IPS-NIHi7 (cell line): ENCODE measurements around the gene EID3.

Source experiments
- DNase-seq: peaks from one replicate; pipeline ENCODE4 v3.0.0; 2012; ENCODE audit warnings: mixed read lengths; ENCODE audit errors: extremely low spot score

EID3 gene

DNA sequence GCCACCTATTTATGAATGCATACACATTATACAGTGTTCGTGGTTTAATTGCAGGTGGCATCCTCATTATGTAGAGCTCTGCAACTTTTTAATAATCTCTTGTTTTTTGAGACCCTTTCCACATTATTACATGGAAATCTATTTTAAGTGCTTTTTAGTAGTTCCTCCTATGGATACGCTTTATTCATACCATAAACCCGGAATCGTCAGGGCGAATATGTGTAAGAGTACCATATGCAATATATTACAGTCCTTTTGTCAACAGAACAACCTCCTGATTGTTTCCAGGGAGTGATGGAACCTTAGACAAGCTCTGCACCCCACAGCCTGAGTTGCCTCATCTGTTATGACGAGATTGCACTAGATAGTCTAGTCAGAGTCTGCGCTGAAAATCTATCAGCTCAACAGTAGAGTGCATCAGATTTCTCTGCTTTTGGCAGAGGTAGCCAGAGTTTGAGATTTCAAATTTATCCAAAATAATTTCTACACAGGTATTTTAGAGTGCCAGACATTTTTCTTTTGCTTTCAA lies 33.6 kb downstream of the EID3 start:
- DNase-seq = no peak

DNA sequence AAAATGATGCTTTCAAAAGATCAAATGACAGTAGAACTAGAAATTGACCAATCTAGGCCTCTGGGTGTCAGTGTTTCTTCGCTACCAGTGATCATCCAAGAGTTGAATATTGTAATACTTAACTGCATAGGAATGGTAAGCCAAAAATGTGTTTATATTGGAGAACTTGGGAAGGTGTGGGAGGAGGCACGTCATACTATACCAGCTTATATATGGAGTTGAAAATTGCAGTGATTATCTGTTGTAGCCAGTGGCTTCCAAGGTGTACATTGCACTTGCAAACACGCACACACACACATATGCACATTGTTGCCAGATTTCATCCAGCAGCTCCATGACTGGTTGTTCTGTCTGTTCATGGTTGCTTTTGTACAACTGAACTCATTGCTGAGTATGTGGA lies 36.1 kb downstream of the EID3 start:
- DNase-seq = no peak

DNA sequence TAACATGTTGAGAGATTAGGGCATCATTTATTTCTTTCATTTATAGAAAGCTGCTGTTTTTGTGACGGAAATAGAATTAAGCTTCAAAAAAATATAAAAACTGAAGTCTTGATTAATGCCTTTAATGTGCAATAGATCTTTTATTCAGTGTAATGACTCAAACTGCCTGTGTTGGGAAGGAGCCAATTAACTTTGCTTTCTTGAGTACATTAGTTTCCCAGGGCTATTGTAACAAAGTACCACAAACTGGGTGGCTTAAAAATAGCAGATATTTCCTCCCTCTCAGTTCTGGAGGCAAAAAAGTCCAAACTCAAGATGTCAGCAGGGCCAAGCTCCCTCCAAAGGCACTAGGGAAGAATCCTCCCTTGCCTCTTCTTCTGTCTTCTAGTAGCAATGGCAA lies 36.6 kb downstream of the EID3 start:
- no peak for DNase-seq

DNA sequence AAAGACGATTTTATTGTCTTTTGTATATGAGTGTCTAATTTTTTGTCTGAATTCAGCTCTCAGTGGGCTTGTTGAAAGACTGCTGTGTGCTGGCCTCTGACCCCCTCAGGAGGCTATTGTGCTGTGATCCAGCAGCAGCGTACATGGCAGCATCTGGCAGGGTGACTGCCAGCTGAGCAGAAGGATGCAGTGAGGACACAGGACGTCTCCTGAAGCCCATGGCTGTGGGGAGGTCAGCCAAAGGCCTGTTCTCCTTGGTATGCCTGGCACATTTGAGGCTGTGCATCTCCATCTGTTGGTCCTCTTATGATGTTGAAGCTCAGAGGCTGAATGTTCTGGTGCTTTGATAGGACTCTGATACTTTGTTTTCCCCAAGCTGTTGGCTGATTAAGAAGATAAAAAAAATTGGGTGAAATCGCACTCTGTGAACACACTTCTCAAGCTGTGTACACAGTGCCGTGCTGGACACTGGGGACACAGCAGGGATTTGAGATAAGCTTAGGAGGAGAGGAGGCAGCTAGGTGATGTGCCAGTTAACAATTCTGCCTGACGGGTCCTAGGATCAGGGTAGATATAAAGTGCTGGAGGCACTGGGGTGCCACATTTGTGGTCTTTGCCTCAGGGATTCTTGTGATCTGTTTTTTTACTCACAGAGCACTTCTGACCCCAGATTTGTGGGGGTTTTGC lies 37.5 kb downstream of the EID3 start:
- DNase-seq = no peak

DNA sequence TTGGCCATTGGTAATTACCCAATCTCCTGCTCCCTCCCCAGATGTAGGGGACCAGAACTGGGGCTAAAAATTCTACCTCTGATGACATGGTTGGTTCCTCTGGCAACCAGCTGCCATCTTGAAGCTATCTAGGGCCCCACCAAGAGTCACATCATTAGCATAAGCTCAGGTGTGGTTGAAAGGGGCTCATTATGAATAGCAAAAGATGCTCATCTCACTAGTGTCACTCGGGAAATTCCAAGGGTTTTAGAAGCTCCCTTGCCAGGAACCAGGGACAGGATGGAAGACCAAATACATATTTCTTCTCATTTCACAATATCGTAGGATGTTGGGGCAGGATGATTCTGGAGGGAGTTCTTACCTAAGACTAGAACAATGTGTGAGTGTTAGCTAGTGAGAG lies 38.6 kb downstream of the EID3 start:
- no peak for DNase-seq

DNA sequence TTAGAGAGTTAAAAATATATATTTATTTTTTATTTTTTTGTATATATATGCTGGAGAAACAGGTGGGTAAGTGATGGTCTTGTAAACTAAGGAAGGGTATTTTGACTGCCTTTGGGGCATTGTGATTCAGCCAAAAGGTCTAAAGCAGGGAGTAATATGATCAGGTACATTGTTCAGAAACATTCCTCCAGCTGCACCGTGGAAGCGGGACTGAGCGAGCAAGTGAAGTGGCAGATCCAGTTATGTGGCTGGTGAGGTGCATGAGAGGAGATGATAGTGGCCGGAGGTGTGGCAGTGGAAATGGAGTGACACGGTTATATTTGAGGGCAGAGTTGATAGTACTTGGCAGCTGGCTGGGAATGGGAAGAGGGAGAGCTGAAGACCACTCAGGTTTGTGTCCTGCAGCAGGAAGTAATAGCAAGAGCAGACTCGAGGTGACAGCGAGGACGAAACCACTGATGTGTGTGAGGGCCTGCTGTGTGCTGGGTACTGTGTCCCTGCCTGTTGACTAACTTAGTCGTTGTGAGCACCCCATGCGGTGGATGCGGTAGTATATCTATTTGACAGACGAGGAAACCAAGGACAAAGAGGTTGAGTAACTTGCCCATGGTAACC lies 39.2 kb downstream of the EID3 start:
- no peak for DNase-seq

DNA sequence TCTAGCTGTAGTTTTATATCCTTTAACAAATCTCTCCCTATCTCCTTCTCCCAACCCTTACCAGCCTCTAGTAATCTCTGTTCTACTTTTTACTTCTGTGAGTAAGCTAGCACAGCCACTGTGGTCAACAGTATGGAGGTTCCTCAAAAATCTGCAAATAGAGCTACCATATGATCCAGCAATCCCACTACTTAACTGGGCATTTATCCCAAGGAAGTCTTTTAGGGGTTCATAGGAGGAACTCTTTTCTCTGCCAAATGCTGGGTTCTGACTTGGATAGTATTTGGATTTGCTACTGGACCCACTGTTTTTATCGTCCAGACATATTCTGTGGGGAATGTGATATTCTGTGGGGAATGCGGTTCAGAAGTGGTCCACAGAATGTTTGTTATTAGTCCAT lies 41.1 kb downstream of the EID3 start:
- DNase-seq = no peak

DNA sequence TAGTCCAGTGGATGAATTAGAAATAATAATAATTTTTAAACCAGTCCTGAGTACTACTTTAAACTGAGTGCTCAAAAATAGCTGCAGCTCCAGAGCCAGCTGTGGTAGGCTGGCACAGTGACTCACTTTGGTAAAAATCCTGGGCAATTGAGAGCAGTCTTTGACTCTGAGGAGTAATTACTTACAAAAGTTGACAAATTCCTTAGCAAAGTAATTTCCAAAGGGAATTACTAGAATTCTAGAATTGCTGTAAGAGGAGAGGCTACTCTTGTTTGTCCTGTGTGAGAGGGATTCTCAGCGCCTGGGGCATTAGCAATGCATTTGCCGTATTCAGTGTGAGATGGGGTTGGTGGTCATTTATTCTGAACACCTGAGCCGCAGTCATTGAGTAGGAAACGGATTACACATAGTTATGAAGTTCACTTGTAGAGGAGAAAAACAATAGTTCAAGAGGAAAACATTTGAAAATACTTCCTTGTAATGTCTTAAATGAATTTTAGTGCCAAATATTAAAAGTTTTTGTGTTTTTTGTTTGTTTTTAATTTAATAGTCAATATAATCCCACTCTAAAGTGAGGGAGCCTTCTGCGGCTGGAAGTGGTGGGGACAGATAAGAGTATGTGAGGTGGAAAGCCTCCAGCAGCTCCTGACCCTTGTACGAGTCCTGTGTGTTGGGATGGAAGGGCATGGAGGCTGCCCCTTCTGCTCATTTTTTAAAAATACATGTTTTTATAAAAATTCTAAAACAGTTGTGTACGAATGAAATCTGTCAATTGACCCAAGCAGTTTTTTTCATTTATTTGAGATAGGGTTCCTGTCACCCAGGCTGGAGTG lies 41.9 kb downstream of the EID3 start:
- no peak for DNase-seq

DNA sequence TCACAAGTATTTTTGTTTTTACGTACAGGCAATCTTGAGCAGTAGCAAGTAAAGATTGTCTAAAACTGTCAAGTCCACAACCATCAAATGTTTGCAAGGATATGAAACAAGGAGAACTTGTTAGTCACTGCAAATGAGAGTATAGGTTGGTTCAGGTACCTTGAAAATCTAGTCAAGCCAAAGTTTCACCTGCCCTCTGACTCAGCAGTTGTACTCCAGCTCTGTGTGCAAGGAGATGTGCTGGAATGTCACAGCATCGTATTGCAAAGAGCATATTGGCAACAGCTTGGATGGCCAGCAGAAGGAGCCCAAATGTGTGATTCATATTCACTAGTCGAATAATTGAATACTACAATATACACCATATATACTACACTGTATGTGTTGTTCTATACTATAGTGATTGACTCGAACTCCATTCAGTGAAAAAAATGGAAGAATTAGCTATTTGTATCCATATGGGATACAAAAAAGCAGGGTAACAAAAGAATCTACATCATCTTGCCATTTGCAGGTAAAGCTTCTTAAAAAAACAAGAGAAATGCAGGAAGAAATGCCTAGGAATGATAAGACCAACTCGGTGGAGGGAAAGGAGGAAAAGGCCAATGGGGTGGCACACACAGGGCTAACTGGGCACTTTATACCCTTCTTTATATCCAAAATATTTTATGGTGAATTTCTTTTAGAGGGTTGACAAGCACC lies 44.0 kb downstream of the EID3 start:
- no peak for DNase-seq

DNA sequence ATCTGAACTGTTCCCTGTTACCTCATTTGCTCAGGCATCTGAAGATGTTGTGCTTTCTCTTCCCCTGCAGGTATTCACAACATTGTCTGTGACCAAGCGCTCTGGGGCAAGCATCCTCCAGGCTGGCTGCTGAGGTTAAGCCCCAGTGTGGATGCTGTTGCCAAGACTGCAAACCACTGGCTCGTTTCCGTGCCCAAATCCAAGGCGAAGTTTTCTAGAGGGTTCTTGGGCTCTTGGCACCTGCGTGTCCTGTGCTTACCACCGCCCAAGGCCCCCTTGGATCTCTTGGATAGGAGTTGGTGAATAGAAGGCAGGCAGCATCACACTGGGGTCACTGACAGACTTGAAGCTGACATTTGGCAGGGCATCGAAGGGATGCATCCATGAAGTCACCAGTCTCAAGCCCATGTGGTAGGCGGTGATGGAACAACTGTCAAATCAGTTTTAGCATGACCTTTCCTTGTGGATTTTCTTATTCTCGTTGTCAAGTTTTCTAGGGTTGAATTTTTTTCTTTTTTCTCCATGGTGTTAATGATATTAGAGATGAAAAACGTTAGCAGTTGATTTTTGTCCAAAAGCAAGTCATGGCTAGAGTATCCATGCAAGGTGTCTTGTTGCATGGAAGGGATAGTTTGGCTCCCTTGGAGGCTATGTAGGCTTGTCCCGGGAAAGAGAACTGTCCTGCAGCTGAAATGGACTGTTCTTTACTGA lies 44.9 kb downstream of the EID3 start:
- DNase-seq = no peak

DNA sequence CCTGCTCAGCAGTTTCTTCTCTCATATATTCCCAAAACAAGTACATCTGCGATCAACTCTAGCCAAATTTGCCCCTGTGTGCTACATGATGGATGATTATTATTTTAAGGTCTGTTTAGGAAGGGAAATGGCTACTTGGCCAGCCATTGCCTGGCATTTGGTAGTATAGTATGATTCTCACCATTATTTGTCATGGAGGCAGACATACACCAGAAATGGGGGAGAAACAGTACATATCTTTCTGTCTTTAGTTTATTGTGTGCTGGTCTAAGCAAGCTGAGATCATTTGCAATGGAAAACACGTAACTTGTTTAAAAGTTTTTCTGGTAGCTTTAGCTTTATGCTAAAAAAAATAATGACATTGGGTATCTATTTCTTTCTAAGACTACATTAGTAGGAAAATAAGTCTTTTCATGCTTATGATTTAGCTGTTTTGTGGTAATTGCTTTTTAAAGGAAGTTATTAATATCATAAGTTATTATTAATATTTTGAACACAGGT lies 45.5 kb downstream of the EID3 start:
- no peak for DNase-seq

DNA sequence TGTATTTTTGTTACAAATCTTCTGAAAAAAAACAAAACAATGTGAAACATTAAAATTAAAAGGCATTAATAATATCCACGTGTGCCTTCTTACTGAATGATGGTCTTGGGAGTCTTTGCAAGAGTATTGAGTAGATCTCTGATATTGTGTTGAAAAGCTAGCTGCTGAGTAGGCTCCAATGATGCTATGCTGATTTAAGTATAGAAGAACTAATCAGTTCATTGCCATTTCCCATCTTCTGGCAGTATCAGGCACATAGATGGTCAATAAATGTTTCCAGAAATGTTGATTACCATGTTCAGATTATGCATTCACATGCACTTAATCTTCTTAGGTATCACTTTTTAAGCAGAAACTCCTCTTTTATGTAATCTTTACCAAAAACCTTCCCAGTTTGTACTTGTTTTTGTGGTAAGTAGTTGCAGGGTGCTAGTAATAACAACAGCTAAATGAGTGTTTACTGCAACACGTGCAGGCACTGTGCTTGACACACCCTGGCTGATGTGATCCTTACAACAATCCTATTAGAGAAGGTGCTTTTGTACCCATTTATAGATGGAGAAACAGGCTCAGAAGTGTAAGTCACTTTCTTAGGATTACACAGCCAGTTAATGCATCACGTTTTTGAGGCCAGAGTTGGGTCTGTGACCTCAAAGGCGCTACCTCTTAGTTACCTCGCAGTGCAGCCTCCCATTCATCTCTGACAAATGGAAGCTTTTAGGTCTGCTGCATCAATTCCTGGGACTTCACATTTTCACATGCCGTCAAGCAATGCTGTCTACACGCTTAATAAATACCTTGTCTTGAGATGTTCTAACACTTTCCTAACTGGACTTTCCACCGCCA lies 46.9 kb downstream of the EID3 start:
- no peak for DNase-seq

DNA sequence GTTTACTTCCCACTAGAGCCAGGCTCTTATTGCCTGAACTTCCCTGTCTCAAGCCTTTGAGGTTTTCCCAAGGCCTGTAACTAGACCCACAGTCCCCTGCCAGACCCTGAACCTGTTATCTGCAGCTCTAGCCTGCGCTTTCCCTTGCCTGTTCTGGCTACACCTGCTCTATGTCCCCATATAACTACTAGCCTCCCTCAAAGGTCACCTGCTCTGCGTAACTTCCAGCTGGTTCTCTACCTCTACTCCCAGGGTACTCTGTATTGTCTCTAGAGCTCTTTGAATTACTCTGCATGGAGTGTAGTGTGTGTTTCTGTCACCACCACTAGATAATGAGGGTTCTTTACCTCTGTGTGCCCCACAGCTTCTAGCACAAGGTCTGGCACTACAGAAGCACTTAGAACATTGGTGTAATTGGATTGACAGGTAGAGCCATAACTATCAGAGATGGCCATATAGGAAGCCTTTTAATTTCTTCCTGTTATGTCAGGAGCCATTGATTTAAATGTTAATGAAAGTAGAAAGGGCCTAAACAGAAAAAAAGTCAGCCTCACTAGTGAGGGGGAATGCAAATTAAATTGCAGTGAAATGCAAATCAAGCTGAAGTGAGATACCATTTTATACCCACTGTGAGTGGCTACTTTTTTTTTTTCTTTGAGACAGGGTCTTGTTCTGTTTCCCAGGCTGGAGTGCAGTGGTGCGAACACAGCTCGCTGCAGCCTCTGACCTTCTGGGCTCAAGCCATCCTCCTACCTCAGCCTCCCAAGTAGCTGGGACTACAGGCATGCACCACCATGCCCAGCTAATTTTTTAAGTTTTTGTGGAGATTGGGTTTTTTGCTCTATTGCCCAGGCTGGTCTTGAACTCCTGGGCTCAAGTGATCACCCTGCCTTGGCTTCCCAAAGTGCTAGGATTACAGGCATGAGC lies 47.8 kb downstream of the EID3 start:
- no peak for DNase-seq

DNA sequence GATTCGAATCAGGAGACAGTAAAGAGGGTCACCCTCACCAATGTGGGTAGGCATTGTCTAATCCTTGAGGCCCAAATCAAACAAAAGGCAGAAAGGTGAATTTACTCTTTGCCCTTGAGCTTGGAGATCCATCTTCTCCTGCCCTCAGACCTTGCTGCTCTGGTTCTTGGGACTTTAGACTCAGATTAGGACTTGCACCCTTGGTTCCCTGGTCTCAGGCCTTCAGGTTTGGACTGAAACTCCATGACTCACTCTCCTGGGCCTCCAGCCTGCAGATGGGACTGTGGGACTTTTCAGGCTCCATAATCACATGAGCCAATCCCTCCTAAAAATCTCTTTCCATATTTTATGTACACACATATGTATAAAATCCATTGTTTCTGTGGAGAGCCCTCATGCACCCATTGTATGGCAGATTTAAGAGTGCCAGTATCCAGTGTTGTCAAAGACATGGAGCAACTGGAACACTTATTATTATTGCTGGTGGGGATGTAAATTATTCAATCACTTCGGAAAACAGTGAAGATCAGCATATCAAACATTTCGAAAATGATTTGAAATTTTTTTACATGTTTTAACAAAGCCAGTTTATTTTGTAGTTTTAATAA lies 48.7 kb downstream of the EID3 start:
- DNase-seq = no peak

DNA sequence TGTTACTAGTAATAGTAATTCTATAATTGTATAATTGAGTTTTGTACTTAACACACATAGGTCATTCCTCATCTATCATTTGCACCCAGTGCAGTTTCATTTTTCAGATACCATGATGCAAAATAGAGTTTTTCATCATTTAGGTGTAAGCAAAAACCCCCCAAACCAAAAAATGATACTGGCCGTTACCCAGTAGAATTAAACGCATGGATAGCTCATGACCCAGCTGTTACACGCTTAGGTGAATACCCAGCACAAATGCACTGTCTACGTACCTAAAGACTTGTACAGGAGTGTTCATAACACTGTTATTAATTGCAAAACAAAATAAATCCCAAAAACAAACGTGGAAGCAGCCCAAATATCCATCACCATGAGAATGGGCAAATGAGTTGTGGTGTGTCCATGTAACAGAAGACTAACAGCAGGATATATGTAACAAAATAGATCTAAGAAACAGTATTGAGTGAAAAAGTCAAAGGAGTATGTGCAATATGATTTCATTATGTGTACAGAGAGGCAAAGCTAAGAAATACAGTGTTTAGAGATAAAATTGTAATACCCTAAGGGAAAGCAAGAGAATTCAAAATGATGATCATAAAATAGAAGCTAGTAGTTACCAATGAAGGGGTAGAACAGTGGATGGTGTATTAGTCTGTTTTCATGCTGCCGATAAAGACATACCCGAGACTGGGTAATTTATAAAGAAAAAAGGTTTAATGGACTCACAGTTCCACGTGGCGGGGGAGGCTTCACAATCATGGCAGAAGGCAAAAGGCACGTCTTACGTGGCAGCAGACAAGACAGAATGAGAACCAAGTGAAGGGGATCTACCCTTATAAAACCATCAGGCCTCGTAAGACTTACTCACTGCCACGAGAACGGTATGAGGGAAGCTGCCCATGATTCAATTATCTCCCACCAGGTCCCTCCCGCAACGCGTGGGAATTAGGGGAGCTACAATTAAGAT lies 49.8 kb downstream of the EID3 start:
- DNase-seq = no peak

DNA sequence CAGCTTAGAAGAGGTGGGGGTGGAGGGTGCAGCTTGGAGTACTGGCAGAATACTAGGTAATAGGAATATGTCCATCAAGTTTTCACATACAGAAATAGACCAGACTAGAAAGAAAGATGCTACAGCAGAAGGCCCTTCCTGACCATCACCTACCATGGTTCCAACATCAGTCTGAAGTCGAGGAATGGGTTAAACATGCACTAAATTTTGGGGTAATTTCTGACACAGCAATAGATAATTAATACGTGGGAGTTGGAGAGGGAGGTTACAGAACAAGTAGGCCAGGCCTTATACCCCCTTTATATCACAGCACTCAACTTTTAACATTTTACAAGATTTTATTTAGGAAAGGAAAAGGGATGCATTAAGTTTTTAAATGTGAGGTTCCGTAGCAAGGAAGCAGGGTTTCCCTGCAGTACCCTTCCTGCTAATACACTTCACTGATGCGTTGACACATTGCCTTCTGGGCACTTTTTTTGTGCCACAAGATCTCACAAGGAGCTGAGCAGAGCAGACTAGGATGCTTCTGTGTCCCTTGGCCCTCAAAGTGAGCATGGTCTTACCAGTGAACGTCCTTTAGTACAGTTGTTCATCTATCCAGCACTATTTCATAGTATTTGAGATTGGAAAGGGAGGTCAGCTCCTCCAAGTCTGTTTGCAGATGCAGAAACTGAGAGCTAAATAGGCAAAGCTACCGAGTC lies 50.8 kb downstream of the EID3 start:
- DNase-seq = no peak
